Neuronal stem cell (in vitro differentiated cells): ENCODE data around the gene CD36.

Source experiments
- DNase-seq: peaks from one replicate; pipeline ENCODE4 v3.0.0-alpha.2; 2013; ENCODE audit warnings: low spot score
- H2AFZ ChIP-seq: one replicate; pipeline ENCODE4 v1.6.1; 2013; ENCODE audit warnings: mild to moderate bottlenecking, low read length, inconsistent platforms
- H2AK5ac ChIP-seq: 2 replicates; pipeline ENCODE4 v1.6.1; 2013; ENCODE audit warnings: low read depth, mild to moderate bottlenecking, inconsistent platforms, low read length, moderate library complexity, mixed read lengths
- H2BK120ac ChIP-seq: 2 replicates; pipeline ENCODE4 v1.6.1; 2013; ENCODE audit warnings: low read depth, mild to moderate bottlenecking, inconsistent platforms, low read length, moderate library complexity, mixed read lengths
- H2BK12ac ChIP-seq: one replicate; pipeline ENCODE4 v1.6.1; 2013; ENCODE audit warnings: low read length, inconsistent platforms
- H2BK15ac ChIP-seq: 2 replicates; pipeline ENCODE4 v1.6.1; 2013; ENCODE audit warnings: mild to moderate bottlenecking, low read length, inconsistent platforms, mixed read lengths
- H2BK5ac ChIP-seq: one replicate; pipeline ENCODE4 v1.6.1; 2013; ENCODE audit warnings: inconsistent platforms, mild to moderate bottlenecking, low read length, moderate library complexity
- H3K14ac ChIP-seq: one replicate; pipeline ENCODE4 v1.6.1; 2013; ENCODE audit warnings: low read length, inconsistent platforms
- H3K18ac ChIP-seq: 2 replicates; pipeline ENCODE4 v1.6.1; 2013; ENCODE audit warnings: low read length, inconsistent platforms
- H3K23ac ChIP-seq: 2 replicates; pipeline ENCODE4 v1.6.1; 2013; ENCODE audit warnings: low read depth, mild to moderate bottlenecking, mixed read lengths, low read length, inconsistent platforms; ENCODE audit not compliant: poor library complexity
- H3K27ac ChIP-seq: replicated peaks from 3 replicates; pipeline ENCODE4 v1.5.1; 2013; ENCODE audit warnings: low read length, inconsistent platforms
- H3K27me3 ChIP-seq, 3 experiments: 2 replicates each; pipeline ENCODE4 v1.6.1; 2013; ENCODE audit warnings: low read length in 3 of 3, mild to moderate bottlenecking in 2 of 3, inconsistent platforms in 1 of 3, low read depth in 1 of 3, mixed read lengths in 1 of 3, moderate library complexity in 1 of 3; ENCODE audit not compliant: control insufficient read depth in 3 of 3, insufficient read depth in 3 of 3
- H3K36me3 ChIP-seq, 2 donors: replicated peaks in 1 of 2; 2 replicates each; pipeline ENCODE4 v1.6.1; 2013; ENCODE audit warnings: low read length in 2 of 2; ENCODE audit not compliant: control insufficient read depth in 2 of 2, insufficient read depth in 2 of 2
- H3K4ac ChIP-seq: 2 replicates; pipeline ENCODE4 v1.6.1; 2013; ENCODE audit warnings: inconsistent platforms, mild to moderate bottlenecking, low read length, moderate library complexity
- H3K4me1 ChIP-seq, 2 donors: 1 replicate in 1 of 2; 2 replicates in 1 of 2; pipeline ENCODE4 v1.6.1; 2013; ENCODE audit warnings: low read length in 2 of 2, low read depth in 1 of 2; ENCODE audit not compliant: control insufficient read depth in 2 of 2, insufficient read depth in 1 of 2
- H3K4me2 ChIP-seq: one replicate; pipeline ENCODE4 v1.6.1; 2013; ENCODE audit warnings: mild to moderate bottlenecking, low read length, inconsistent platforms; ENCODE audit not compliant: insufficient read depth, poor library complexity, severe bottlenecking
- H3K4me3 ChIP-seq, 2 donors: 2 replicates each; pipeline ENCODE4 v1.5.1; 2013; ENCODE audit warnings: low read length in 2 of 2, mild to moderate bottlenecking in 2 of 2, inconsistent platforms in 1 of 2, moderate library complexity in 1 of 2
- H3K79me1 ChIP-seq: one replicate; pipeline ENCODE4 v1.6.1; 2013; ENCODE audit warnings: low read depth, mild to moderate bottlenecking, inconsistent platforms, low read length, moderate library complexity
- H3K9ac ChIP-seq: one replicate; pipeline ENCODE4 v1.6.1; 2013; ENCODE audit warnings: mild to moderate bottlenecking, low read depth, low read length, inconsistent platforms; ENCODE audit not compliant: poor library complexity
- H3K9me3 ChIP-seq, 2 donors: replicated peaks in 1 of 2; 2 replicates each; pipeline versions ENCODE3 to v1.6.1; 2013; ENCODE audit warnings: low read length in 2 of 2, mild to moderate bottlenecking in 2 of 2, inconsistent platforms in 1 of 2, low read depth in 1 of 2, mixed read lengths in 1 of 2, moderate library complexity in 1 of 2; ENCODE audit not compliant: control insufficient read depth in 2 of 2, insufficient read depth in 1 of 2
- H4K8ac ChIP-seq: one replicate; pipeline ENCODE4 v1.6.1; 2013; ENCODE audit warnings: low read depth, mild to moderate bottlenecking, inconsistent platforms, low read length, moderate library complexity
- H4K91ac ChIP-seq: one replicate; pipeline ENCODE4 v1.6.1; 2013; ENCODE audit warnings: low read length, low read depth, mild to moderate bottlenecking, inconsistent platforms; ENCODE audit not compliant: poor library complexity
- WGBS, 2 donors: extraction: QIAGEN DNeasy Blood & Tissue Kit; methylation state at CpG; one replicate each; pipeline ENCODE4 v1.1.7; 2013; ENCODE audit warnings: missing lambda C conversion rate in 2 of 2, mixed read lengths in 1 of 2; ENCODE audit not compliant: insufficient read length in 2 of 2, insufficient replicate concordance in 1 of 2; ENCODE audit errors: extremely low coverage in 2 of 2; 5-methylcytosine and 5-hydroxymethylcytosine counted together

CD36 gene

DNA sequence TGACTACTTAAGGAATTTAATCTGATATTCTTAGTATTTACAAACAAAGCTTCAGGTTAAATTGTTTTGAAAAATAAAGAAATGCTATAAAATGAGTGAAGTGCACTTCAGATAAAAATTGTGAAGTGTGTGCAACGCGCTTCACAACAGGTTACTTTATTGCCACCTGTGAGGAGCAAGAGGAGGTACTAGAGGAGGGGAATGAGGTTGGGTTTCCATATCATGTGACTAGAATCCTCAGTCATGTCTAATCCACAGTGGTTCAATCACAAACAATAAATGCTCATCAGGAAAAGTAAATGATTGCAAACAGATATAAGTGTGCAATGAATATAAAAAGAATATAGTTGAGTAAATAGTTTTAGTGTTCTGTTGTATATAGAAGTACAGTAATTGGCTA, 34.5 kb upstream of the CD36 start:
- no peak overlapping the region for H3K4me2 ChIP-seq
- no peak overlapping the region for H2AK5ac ChIP-seq
- no peak overlapping the region for H3K27ac ChIP-seq
- no peaks in the 10 kb centered on the region for H3K4me1 ChIP-seq
- H3K4ac ChIP-seq = no peak overlapping the region
- no peak overlapping the region for H2BK5ac ChIP-seq
- DNase-seq = no peak
- H3K27me3 ChIP-seq = no peaks in the 10 kb centered on the region
- H2AFZ ChIP-seq = no peak overlapping the region
- no peak overlapping the region for H2BK15ac ChIP-seq
- no peak overlapping the region for H4K8ac ChIP-seq
- no peaks in the 10 kb centered on the region for H3K36me3 ChIP-seq
- H3K79me1 ChIP-seq = no peaks in the 10 kb centered on the region
- H3K23ac ChIP-seq = no peak overlapping the region
- H3K4me3 ChIP-seq = no peak overlapping the region
- no peak overlapping the region for H3K9ac ChIP-seq
- no peak overlapping the region for H3K14ac ChIP-seq
- no peak overlapping the region for H2BK12ac ChIP-seq
- no peak overlapping the region for H3K18ac ChIP-seq
- no peak overlapping the region for H4K91ac ChIP-seq
- H3K9me3 ChIP-seq = no peaks in the 10 kb centered on the region
- no CpG with 5 or more reads among the region's 2 CpGs for WGBS, 2 donors
- H2BK120ac ChIP-seq = no peak overlapping the region

DNA sequence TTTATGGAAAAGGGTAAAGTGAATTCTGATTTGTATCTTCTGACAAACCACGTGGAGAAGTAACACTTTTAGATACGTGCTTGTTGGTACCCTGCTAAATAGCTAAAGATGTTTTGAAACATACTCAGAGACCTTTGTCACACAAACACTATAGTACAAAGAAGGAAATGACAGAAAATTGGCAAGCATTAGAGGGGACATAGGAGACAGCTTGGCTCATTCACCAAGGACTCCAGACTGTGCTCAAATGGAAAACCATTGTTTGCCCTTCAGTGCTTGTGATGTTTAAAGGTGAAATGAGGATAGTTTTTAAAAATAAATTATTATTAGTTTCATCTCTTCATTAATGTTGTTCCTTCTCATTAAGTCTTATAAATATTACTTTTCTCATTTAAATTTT, 34.0 kb upstream of the CD36 start:
- H3K4me1 ChIP-seq = no peaks in the 10 kb centered on the region
- H3K14ac ChIP-seq = no peak overlapping the region
- H3K9me3 ChIP-seq = no peaks in the 10 kb centered on the region
- H3K4ac ChIP-seq = no peak overlapping the region
- H3K36me3 ChIP-seq = no peaks in the 10 kb centered on the region
- no peak overlapping the region for H2BK15ac ChIP-seq
- H3K27ac ChIP-seq = no peak overlapping the region
- no peak overlapping the region for H2BK12ac ChIP-seq
- no peaks in the 10 kb centered on the region for H3K79me1 ChIP-seq
- no peak overlapping the region for H2AK5ac ChIP-seq
- no peak for DNase-seq
- no peak overlapping the region for H2BK120ac ChIP-seq
- no peak overlapping the region for H3K18ac ChIP-seq
- no peak overlapping the region for H2BK5ac ChIP-seq
- WGBS, 2 donors = no CpG with 5 or more reads among the region's 2 CpGs
- H4K8ac ChIP-seq = no peak overlapping the region
- H2AFZ ChIP-seq = no peak overlapping the region
- no peak overlapping the region for H3K23ac ChIP-seq
- H3K4me3 ChIP-seq = no peak overlapping the region
- no peak overlapping the region for H4K91ac ChIP-seq
- H3K9ac ChIP-seq = no peak overlapping the region
- H3K4me2 ChIP-seq = no peak overlapping the region
- H3K27me3 ChIP-seq = no peaks in the 10 kb centered on the region

DNA sequence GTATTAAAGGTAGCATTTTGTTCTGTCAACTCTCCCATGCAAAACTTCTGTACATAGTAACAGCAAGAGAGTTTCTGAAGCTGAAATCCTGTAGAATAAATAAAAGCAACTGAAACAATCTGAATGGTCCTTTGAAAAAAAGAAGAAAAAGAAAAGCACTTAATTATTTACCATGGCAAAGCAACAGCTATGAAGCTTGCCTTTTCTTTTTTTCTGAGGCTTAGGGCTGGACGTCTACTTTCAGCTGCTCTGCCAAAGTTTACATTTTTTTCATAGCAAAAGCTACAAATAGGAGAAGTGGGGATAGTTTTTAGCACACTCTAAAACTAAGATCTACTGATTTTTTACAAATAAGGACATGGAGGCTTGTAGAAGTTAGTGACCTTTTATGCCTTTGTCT, 31.3 kb upstream of the CD36 start:
- Histone ChIP-seq H2BK5ac (no peak overlapping the region), H3K4me1 (no peaks in the 10 kb centered on the region), H3K18ac (no peak overlapping the region), H2AK5ac (no peak overlapping the region), H2BK15ac (no peak overlapping the region), H3K14ac (no peak overlapping the region), H4K91ac (no peak overlapping the region), H3K9me3 (no peaks in the 10 kb centered on the region), H3K36me3 (no peaks in the 10 kb centered on the region), H3K27ac (no peak overlapping the region), H4K8ac (no peak overlapping the region), H3K4me3 (no peak overlapping the region), H2BK12ac (no peak overlapping the region), H3K23ac (no peak overlapping the region), H3K9ac (no peak overlapping the region), H3K4me2 (no peak overlapping the region), H2AFZ (no peak overlapping the region), H3K4ac (no peak overlapping the region), H2BK120ac (no peak overlapping the region), H3K79me1 (no peaks in the 10 kb centered on the region), H3K27me3 (no peaks in the 10 kb centered on the region)
- DNase-seq = no peak
- no CpG with 5 or more reads among the region's 1 CpG for WGBS, 2 donors

DNA sequence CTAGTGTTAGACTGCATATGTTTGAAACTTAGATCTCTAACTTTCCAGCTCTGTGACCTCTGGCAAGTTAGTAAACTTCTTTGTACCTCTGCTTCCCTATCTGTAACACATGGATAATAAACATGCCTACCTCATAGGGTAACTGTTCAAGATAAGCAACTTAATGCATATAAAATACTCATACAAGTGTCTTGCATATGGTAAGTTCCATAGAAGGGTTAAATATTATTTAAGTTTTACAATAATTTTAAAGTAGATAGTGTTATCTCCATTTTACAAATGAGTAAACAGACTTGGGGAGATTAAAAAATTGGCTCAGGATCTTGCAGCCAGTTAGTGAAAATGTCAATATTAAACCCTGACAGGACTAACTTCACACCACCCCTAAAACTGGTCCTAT, 30.1 kb upstream of the CD36 start:
- H3K27me3 ChIP-seq = no peaks in the 10 kb centered on the region
- no peak overlapping the region for H2AK5ac ChIP-seq
- H3K4ac ChIP-seq = no peak overlapping the region
- H3K4me2 ChIP-seq = no peak overlapping the region
- no peak overlapping the region for H2AFZ ChIP-seq
- DNase-seq = no peak
- no peaks in the 10 kb centered on the region for H3K79me1 ChIP-seq
- H3K27ac ChIP-seq = no peak overlapping the region
- H4K91ac ChIP-seq = no peak overlapping the region
- no peak overlapping the region for H2BK120ac ChIP-seq
- no peak overlapping the region for H2BK5ac ChIP-seq
- no peak overlapping the region for H3K18ac ChIP-seq
- no peak overlapping the region for H4K8ac ChIP-seq
- no peak overlapping the region for H3K14ac ChIP-seq
- no peaks in the 10 kb centered on the region for H3K9me3 ChIP-seq
- no peaks in the 10 kb centered on the region for H3K4me1 ChIP-seq
- no peak overlapping the region for H2BK15ac ChIP-seq
- H3K9ac ChIP-seq = no peak overlapping the region
- H3K36me3 ChIP-seq = no peaks in the 10 kb centered on the region
- H3K23ac ChIP-seq = no peak overlapping the region
- H3K4me3 ChIP-seq = no peak overlapping the region
- H2BK12ac ChIP-seq = no peak overlapping the region
